Right atrium auricular region (tissue), 2 donors: ENCODE results near the gene DNAJB8. TPM values are rescaled to one million over a fixed set of nuclear protein-coding genes. Genes with fewer than 3 reads are reported as not detected.

Experiments
- DNase-seq: peaks from one replicate; pipeline ENCODE4 v3.0.0-alpha.2; 2019; ENCODE audit warnings: low spot score
- H3K27ac ChIP-seq, 2 donors: fragments of 200-600 bp; sonication (generic); 1 replicate in 1 of 2; 2 replicates in 1 of 2; pipeline ENCODE4 v1.5.1; 2016 to 2019
- H3K27me3 ChIP-seq, 2 donors: fragments of 200-600 bp; sonication (generic); one replicate each; pipeline versions ENCODE4 v1.5.1 to v1.6.0; 2017 to 2019
- H3K36me3 ChIP-seq: fragments of 200-600 bp; sonication (generic); one replicate; pipeline ENCODE4 v1.5.1; 2016
- H3K4me1 ChIP-seq, 2 donors: fragments of 200-600 bp; sonication (generic); one replicate each; pipeline versions ENCODE4 v1.5.1 to v1.6.0; 2017 to 2019
- H3K4me3 ChIP-seq, 2 donors: fragments of 200-600 bp; sonication (generic); 1 replicate in 1 of 2; 2 replicates in 1 of 2; pipeline ENCODE4 v1.5.1; 2017 to 2019; ENCODE audit warnings: mild to moderate bottlenecking in 1 of 2, moderate library complexity in 1 of 2
- H3K9me3 ChIP-seq, 2 donors: fragments of 200-600 bp; sonication (generic); one replicate each; pipeline ENCODE4 v1.5.1; 2019
- total RNA-seq, 2 donors: library from RNA; depleted of rRNA; stranded (reverse); fragments of >200 nt; gene quantifications; one replicate each; pipeline ENCODE4 v1.1.0, GENCODE V29; 2016
- TF ChIP-seq, protein P1 (sequence below), 2 donors: fragments of 200-600 bp; sonication (generic); IDR thresholded peaks; one replicate each; pipeline ENCODE4 v1.5.1; 2019; ENCODE audit warnings: antibody characterized with exemption in 2 of 2

Gene DNAJB8
- total RNA-seq, 2 donors from 2014 or later: not detected

GRCh38 chr3:128435058-128435457, 31.6 kb downstream of the DNAJB8 start:
- H3K27ac ChIP-seq: no peak overlapping the region
- TF ChIP-seq, protein P1, sequence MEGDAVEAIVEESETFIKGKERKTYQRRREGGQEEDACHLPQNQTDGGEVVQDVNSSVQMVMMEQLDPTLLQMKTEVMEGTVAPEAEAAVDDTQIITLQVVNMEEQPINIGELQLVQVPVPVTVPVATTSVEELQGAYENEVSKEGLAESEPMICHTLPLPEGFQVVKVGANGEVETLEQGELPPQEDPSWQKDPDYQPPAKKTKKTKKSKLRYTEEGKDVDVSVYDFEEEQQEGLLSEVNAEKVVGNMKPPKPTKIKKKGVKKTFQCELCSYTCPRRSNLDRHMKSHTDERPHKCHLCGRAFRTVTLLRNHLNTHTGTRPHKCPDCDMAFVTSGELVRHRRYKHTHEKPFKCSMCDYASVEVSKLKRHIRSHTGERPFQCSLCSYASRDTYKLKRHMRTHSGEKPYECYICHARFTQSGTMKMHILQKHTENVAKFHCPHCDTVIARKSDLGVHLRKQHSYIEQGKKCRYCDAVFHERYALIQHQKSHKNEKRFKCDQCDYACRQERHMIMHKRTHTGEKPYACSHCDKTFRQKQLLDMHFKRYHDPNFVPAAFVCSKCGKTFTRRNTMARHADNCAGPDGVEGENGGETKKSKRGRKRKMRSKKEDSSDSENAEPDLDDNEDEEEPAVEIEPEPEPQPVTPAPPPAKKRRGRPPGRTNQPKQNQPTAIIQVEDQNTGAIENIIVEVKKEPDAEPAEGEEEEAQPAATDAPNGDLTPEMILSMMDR (IDR thresholded peaks at IDR 0.05): no peak
- H3K36me3 ChIP-seq: no peaks in the 10 kb centered on the region
- no peaks in the 10 kb centered on the region for H3K27me3 ChIP-seq
- no peaks in the 10 kb centered on the region for H3K9me3 ChIP-seq
- no peak for DNase-seq
- peaks cover 0 to 12% of the 10 kb centered on the region in 2 donors for H3K4me1 ChIP-seq
- H3K4me3 ChIP-seq: no peak overlapping the region

- Histone ChIP-seq H3K9me3 (no peaks in the 10 kb centered on the region), H3K4me3 (no peak overlapping the region), H3K27ac (no peak overlapping the region), H3K27me3 (no peaks in the 10 kb centered on the region), H3K4me1 (peaks cover 0 to 12% of the 10 kb centered on the region in 2 donors), H3K36me3 (no peaks in the 10 kb centered on the region)
- TF ChIP-seq, protein P1 (IDR thresholded peaks at IDR 0.05): no peak
- DNase-seq: no peak
These were observed 32.2 kb downstream of the DNAJB8 start for GRCh38 chr3:128434524-128434923.

DNA sequence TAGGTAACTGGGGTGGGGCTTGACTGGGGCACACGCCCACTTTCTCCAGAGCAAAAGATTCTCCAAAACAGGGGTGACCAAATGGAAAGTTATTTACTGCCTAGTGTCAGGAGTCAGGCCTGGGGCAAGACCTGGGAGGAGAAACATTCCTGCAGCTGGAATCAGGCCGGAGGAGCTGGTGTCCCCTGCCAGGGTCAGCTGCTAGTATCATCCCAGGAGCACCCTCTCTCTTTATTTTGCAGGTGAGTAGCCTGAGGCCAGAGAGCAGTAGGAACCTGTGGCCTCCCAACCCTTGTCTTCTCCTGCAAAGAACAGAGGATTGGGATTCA, 32.9 kb downstream of the DNAJB8 start:
- no peak for DNase-seq
- TF ChIP-seq, protein P1 (IDR thresholded peaks at IDR 0.05): no peak
- Histone ChIP-seq H3K36me3 (no peaks in the 10 kb centered on the region), H3K27ac (no peak overlapping the region), H3K27me3 (no peaks in the 10 kb centered on the region), H3K9me3 (no peaks in the 10 kb centered on the region), H3K4me3 (no peak overlapping the region), H3K4me1 (peaks cover 0 to 12% of the 10 kb centered on the region in 2 donors)

GRCh38 chr3:128432971-128433836, 33.5 kb downstream of the DNAJB8 start:
- TF ChIP-seq, protein P1 (IDR thresholded peaks at IDR 0.05): no peak
- H3K4me3 ChIP-seq: peak overlapping the region; percentile 24 to 45
- no peak overlapping the region for H3K27ac ChIP-seq
- H3K27me3 ChIP-seq: no peaks in the 10 kb centered on the region
- DNase-seq: no peak
- H3K4me1 ChIP-seq: peaks cover 0 to 12% of the 10 kb centered on the region in 2 donors
- no peaks in the 10 kb centered on the region for H3K36me3 ChIP-seq
- H3K9me3 ChIP-seq: no peaks in the 10 kb centered on the region

DNA sequence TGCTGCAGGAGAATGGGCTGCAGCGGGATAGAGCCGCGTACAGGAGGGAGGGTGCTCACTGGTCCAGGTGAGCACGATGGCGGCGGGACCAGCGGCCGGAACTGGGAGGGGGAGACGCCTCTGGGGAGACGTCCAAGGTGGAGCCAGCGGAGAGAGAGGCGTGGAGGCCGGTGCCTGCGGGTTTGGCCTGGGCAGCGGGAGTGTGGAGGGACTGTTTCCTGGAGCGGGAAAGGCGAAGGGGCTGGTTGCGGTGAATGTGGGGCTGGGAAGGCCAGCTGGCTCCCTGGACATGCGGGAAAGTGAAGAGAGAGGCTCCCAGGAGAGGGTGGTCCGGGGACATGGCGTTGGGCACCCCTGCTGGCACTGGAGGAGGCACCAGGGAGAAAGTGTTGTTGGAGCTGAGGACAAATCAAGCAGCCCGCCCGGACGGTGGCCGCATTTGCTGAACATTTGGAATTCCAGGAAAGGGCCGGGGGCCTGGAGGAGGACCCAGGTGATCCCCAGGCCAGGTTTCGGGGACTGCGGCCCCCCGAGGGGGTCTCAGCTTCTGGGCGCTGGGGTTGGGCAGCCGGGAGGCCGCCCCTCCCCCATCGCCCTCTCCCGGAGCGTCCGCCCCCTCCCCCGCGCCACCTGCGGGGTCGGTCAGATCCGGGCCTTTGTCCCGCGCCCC, 34.3 kb downstream of the DNAJB8 start:
- TF ChIP-seq, protein P1 (IDR thresholded peaks at IDR 0.05): no peak
- DNase-seq: no peak
- Histone ChIP-seq H3K9me3 (no peaks in the 10 kb centered on the region), H3K4me3 (peak overlapping the region; percentile 24 to 45), H3K4me1 (peaks cover 0 to 12% of the 10 kb centered on the region in 2 donors), H3K27me3 (no peaks in the 10 kb centered on the region), H3K36me3 (no peaks in the 10 kb centered on the region), H3K27ac (no peak overlapping the region)
